Lower leg skin (tissue), 3 donors: ENCODE results near the gene NAALADL1.

ENCODE experiments used
- POLR2A ChIP-seq, 2 donors: fragments of 450-650 bp; IDR thresholded peaks; one replicate each; pipeline ENCODE4 v1.6.1; 2016 to 2017; ENCODE audit warnings: antibody characterized with exemption in 2 of 2, mild to moderate bottlenecking in 1 of 2, moderate library complexity in 1 of 2
- TF ChIP-seq, protein P1 (sequence below), 3 donors: fragments of 450-650 bp; IDR thresholded peaks; one replicate each; pipeline ENCODE4 v1.5.1; 2016; ENCODE audit warnings: antibody characterized with exemption in 3 of 3, mild to moderate bottlenecking in 3 of 3, moderate library complexity in 2 of 3

DNA sequence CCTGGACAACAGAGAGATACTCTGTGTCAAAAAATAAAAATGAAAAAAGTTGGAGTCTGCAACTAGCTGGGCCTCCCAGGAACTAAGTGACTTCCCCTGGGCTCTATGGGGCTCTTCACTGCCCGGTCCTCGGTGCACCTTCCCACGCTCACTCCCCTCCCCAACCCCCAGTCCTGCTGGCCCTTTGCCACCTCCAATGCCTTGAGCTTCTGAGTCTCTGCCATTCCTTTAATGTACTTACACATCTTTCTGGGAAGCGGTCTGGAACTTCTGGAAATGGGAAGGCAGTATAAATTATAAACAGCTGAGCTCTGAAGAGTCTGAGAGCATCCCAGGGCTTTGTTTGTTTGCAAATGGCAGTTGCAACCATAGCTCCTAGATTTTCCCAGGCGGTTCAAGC is 55.6 kb downstream of the NAALADL1 start:
- TF ChIP-seq POLR2A (IDR thresholded peaks at IDR 0.05) = no peak
- TF ChIP-seq, protein P1, sequence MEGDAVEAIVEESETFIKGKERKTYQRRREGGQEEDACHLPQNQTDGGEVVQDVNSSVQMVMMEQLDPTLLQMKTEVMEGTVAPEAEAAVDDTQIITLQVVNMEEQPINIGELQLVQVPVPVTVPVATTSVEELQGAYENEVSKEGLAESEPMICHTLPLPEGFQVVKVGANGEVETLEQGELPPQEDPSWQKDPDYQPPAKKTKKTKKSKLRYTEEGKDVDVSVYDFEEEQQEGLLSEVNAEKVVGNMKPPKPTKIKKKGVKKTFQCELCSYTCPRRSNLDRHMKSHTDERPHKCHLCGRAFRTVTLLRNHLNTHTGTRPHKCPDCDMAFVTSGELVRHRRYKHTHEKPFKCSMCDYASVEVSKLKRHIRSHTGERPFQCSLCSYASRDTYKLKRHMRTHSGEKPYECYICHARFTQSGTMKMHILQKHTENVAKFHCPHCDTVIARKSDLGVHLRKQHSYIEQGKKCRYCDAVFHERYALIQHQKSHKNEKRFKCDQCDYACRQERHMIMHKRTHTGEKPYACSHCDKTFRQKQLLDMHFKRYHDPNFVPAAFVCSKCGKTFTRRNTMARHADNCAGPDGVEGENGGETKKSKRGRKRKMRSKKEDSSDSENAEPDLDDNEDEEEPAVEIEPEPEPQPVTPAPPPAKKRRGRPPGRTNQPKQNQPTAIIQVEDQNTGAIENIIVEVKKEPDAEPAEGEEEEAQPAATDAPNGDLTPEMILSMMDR (IDR thresholded peaks at IDR 0.05) = no peak
